Loucy (cell line): ENCODE results near the gene MRPL53.

Experiments used
- EZH2phosphoT487 ChIP-seq: fragments of 200-600 bp; IDR thresholded peaks from 2 replicates; pipeline ENCODE4 v1.6.1; 2018; ENCODE audit warnings: antibody characterized with exemption, mild to moderate bottlenecking, moderate library complexity, borderline replicate concordance
- TF ChIP-seq, protein P1 (sequence below): fragments of 200-600 bp; sonication (generic); conservative IDR thresholded peaks from 2 replicates; pipeline ENCODE4 v1.5.1; 2014; ENCODE audit warnings: mild to moderate bottlenecking, antibody characterized with exemption, low read length

GRCh38 chr2:74461187-74462053 lies 11.1 kb downstream of the MRPL53 start:
- TF ChIP-seq, protein P1, sequence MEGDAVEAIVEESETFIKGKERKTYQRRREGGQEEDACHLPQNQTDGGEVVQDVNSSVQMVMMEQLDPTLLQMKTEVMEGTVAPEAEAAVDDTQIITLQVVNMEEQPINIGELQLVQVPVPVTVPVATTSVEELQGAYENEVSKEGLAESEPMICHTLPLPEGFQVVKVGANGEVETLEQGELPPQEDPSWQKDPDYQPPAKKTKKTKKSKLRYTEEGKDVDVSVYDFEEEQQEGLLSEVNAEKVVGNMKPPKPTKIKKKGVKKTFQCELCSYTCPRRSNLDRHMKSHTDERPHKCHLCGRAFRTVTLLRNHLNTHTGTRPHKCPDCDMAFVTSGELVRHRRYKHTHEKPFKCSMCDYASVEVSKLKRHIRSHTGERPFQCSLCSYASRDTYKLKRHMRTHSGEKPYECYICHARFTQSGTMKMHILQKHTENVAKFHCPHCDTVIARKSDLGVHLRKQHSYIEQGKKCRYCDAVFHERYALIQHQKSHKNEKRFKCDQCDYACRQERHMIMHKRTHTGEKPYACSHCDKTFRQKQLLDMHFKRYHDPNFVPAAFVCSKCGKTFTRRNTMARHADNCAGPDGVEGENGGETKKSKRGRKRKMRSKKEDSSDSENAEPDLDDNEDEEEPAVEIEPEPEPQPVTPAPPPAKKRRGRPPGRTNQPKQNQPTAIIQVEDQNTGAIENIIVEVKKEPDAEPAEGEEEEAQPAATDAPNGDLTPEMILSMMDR = peak; percentile 46
- no peak for TF ChIP-seq EZH2phosphoT487
